ENCODE measurements around the gene KRT13. TPM values are rescaled to one million over a fixed set of nuclear protein-coding genes. Genes with fewer than 3 reads are reported as not detected.

Gene KRT13
- total and polyA plus RNA-seq, 2 donors (not counting 1 experiment from before 2014, with no cell fraction given), result not detected

GRCh38 chr17:41546819-41547218, 41.4 kb upstream of the KRT13 start:
- no peak overlapping the region for H3K27ac Mint-ChIP-seq
- Histone ChIP-seq H3K36me3 (replicated peaks in 1 of 2; ENCODE audit: control extremely low read depth in 1 of 2, control insufficient read depth in 1 of 2, extremely low read depth in 1 of 2, insufficient read depth in 2 of 2, low read length in 1 of 2) (no peaks in the 10 kb centered on the region), H3K27me3 (replicated peaks in 1 of 4; ENCODE audit: control extremely low read depth in 1 of 4, control insufficient read depth in 3 of 4, insufficient read depth in 4 of 4, low read length in 3 of 4) (peaks cover 0 to 30% (median 7%) of the 10 kb centered on the region in 4 experiments), H3K4me2 (replicated peaks; ENCODE audit: low read depth, low read length, poor library complexity, severe bottlenecking) (no peak overlapping the region), H2AFZ (ENCODE audit: insufficient read depth, low read depth, low read length, poor library complexity, severe bottlenecking) (no peak overlapping the region), H3K27ac (ENCODE audit: low read length in 2 of 2) (no peak overlapping the region), H3K9me3 (ENCODE audit: control extremely low read depth in 1 of 3, control insufficient read depth in 2 of 3, insufficient read depth in 1 of 3, low read length in 2 of 3) (peaks cover 0 to 22% (median 0%) of the 10 kb centered on the region in 3 donors), H3K9ac (ENCODE audit: low read length) (no peak overlapping the region), H3K79me2 (ENCODE audit: control insufficient read depth, insufficient read depth, low read length) (no peaks in the 10 kb centered on the region), H3K4me3 (ENCODE audit: control extremely low read depth in 1 of 5, extremely low read depth in 1 of 5, insufficient read depth in 1 of 5, low read depth in 2 of 5, low read length in 4 of 5) (no peak overlapping the region), H4K20me1 (ENCODE audit: control insufficient read depth, insufficient read depth, low read length, poor library complexity, severe bottlenecking) (no peaks in the 10 kb centered on the region), H3K4me1 (ENCODE audit: control insufficient read depth in 2 of 2, insufficient read depth in 2 of 2, low read length in 2 of 2) (peaks cover 8 to 13% of the 10 kb centered on the region in 2 donors)
- ChIA-PET CTCF (interaction anchor here (4.5 kb wide), 1 partner anchor 635 kb away, joined by 44 read pairs; no protein-coding TSS in a partner anchor), POLR2A (no interaction called here)
- peaks cover 8% of the 10 kb centered on the region for H3K4me1 Mint-ChIP-seq
- intact Hi-C loops (cut with micrococcal nuclease), result no loop called here
- H3K9me3 Mint-ChIP-seq (ENCODE audit: insufficient read depth), result no peaks in the 10 kb centered on the region
- no peak for TF ChIP-seq EZH2 (IDR thresholded peaks at IDR 0.05; ENCODE audit: borderline replicate concordance, insufficient read depth, low read depth, low read length, poor library complexity, severe bottlenecking)
- TF ChIP-seq CTCF (IDR thresholded peaks at IDR 0.05), result no peak
- whole genome bisulfite sequencing (ENCODE audit: insufficient coverage), result 73% methylated on average over 2 of the region's 3 CpGs
- peaks cover 35% of the 10 kb centered on the region for H3K27me3 Mint-ChIP-seq
- ATAC-seq (ENCODE audit: low read depth) (no peak), DNase-seq (no peak)
- H3K4me3 Mint-ChIP-seq, result no peak overlapping the region

GRCh38 chr17:41545829-41546410, 40.5 kb upstream of the KRT13 start:
- H3K27me3 Mint-ChIP-seq, result peaks cover 34% of the 10 kb centered on the region
- H4K20me1 ChIP-seq (ENCODE audit: control insufficient read depth, insufficient read depth, low read length, poor library complexity, severe bottlenecking), result no peaks in the 10 kb centered on the region
- H3K9me3 Mint-ChIP-seq (ENCODE audit: insufficient read depth), result no peaks in the 10 kb centered on the region
- no peak overlapping the region for H3K27ac ChIP-seq (ENCODE audit: low read length in 2 of 2)
- no peak overlapping the region for H3K4me3 Mint-ChIP-seq
- CTCF ChIA-PET, result no interaction called here
- no peak for DNase-seq
- peaks cover 8% of the 10 kb centered on the region for H3K4me1 Mint-ChIP-seq
- no peak overlapping the region for H2AFZ ChIP-seq (ENCODE audit: insufficient read depth, low read depth, low read length, poor library complexity, severe bottlenecking)
- peaks cover 0 to 26% (median 6%) of the 10 kb centered on the region in 4 experiments for H3K27me3 ChIP-seq (replicated peaks in 1 of 4; ENCODE audit: control extremely low read depth in 1 of 4, control insufficient read depth in 3 of 4, insufficient read depth in 4 of 4, low read length in 3 of 4)
- no peak overlapping the region for H3K27ac Mint-ChIP-seq
- ATAC-seq (ENCODE audit: low read depth), result no peak
- intact Hi-C loops (cut with micrococcal nuclease), result no loop called here
- peaks cover 0 to 22% (median 0%) of the 10 kb centered on the region in 3 donors for H3K9me3 ChIP-seq (ENCODE audit: control extremely low read depth in 1 of 3, control insufficient read depth in 2 of 3, insufficient read depth in 1 of 3, low read length in 2 of 3)
- H3K4me2 ChIP-seq (replicated peaks; ENCODE audit: low read depth, low read length, poor library complexity, severe bottlenecking), result no peak overlapping the region
- POLR2A ChIA-PET, result no interaction called here
- H3K36me3 ChIP-seq (replicated peaks in 1 of 2; ENCODE audit: control extremely low read depth in 1 of 2, control insufficient read depth in 1 of 2, extremely low read depth in 1 of 2, insufficient read depth in 2 of 2, low read length in 1 of 2), result no peaks in the 10 kb centered on the region
- 82% methylated on average over 10 of the region's 13 CpGs for WGBS (ENCODE audit: insufficient coverage)
- peaks cover 8 to 13% of the 10 kb centered on the region in 2 donors for H3K4me1 ChIP-seq (ENCODE audit: control insufficient read depth in 2 of 2, insufficient read depth in 2 of 2, low read length in 2 of 2)
- no peaks in the 10 kb centered on the region for H3K79me2 ChIP-seq (ENCODE audit: control insufficient read depth, insufficient read depth, low read length)
- TF ChIP-seq CTCF (IDR thresholded peaks at IDR 0.05), result no peak
- no peak overlapping the region for H3K9ac ChIP-seq (ENCODE audit: low read length)
- no peak overlapping the region for H3K4me3 ChIP-seq (ENCODE audit: control extremely low read depth in 1 of 5, extremely low read depth in 1 of 5, insufficient read depth in 1 of 5, low read depth in 2 of 5, low read length in 4 of 5)

All from B cell (primary cell).